ENCODE data around the gene ACOT12.

DNA sequence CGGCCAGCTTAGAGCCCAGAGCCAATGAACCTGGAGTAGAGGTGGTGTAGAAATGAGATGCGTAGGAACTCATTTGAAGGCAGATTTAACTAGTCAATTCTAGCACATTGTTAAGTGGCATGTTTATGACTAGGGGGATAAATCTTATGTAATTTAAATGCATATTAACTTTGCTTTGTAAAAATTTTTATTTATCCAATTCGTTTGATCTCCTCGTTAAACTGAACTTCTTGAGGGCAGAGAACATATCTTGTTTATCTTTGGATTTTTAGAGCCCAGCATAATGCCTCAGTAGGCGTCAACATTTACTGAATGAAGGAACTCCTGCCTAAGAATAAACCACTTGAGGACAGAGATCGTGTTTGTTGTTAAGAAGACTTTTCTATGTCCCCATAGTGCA lies 41.1 kb upstream of the ACOT12 start:
- TF ChIP-seq ESRRA (IDR thresholded peaks at IDR 0.05; ENCODE audit: borderline replicate concordance, low read length) (no peak), BHLHE40 (IDR thresholded peaks at IDR 0.05; ENCODE audit: low read depth, low read length) (no peak), POLR2AphosphoS2 (conservative IDR thresholded peaks at IDR 0.05; ENCODE audit: low read length) (no peak), SREBF2 (IDR thresholded peaks at IDR 0.05) (no peak)
